ENCODE data around the gene EIF4EBP3. TPM values are rescaled to one million over a fixed set of nuclear protein-coding genes. Genes with fewer than 3 reads are reported as not detected.

Gene EIF4EBP3
- total and polyA plus RNA-seq, 4 donors = 5.2 to 69.5 (median 20.4) TPM

- WGBS, 2 donors = 1% methylated on average over 45 to 46 of the region's 46 CpGs
- H3K27me3 ChIP-seq (ENCODE audit: control insufficient read depth in 3 of 3, insufficient read depth in 3 of 3, low read length in 2 of 3) = no peaks in the 10 kb centered on the region
- H3K9me3 ChIP-seq (ENCODE audit: control insufficient read depth in 4 of 4, insufficient read depth in 3 of 4, low read length in 3 of 4) = no peaks in the 10 kb centered on the region
- DNase-seq = peak; percentile 94 to 95 (median 94)
- H3K4me1 ChIP-seq (ENCODE audit: control insufficient read depth in 5 of 5, insufficient read depth in 5 of 5, low read length in 5 of 5) = peaks cover 1 to 17% (median 9%) of the 10 kb centered on the region in 5 donors
- peaks cover 0 to 15% (median 4%) of the 10 kb centered on the region in 4 donors for H3K36me3 ChIP-seq (ENCODE audit: control insufficient read depth in 4 of 4, insufficient read depth in 4 of 4, low read length in 4 of 4)
- peak; percentile 95 for ATAC-seq (ENCODE audit: insufficient read depth, low FRiP score)
- TF ChIP-seq, protein P1, sequence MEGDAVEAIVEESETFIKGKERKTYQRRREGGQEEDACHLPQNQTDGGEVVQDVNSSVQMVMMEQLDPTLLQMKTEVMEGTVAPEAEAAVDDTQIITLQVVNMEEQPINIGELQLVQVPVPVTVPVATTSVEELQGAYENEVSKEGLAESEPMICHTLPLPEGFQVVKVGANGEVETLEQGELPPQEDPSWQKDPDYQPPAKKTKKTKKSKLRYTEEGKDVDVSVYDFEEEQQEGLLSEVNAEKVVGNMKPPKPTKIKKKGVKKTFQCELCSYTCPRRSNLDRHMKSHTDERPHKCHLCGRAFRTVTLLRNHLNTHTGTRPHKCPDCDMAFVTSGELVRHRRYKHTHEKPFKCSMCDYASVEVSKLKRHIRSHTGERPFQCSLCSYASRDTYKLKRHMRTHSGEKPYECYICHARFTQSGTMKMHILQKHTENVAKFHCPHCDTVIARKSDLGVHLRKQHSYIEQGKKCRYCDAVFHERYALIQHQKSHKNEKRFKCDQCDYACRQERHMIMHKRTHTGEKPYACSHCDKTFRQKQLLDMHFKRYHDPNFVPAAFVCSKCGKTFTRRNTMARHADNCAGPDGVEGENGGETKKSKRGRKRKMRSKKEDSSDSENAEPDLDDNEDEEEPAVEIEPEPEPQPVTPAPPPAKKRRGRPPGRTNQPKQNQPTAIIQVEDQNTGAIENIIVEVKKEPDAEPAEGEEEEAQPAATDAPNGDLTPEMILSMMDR (IDR thresholded peaks at IDR 0.05; ENCODE audit: control extremely low read depth, extremely low read depth) = no peak
- peak within 1 kb of the TSS; percentile 45 to 72 for H3K9ac ChIP-seq (ENCODE audit: insufficient read depth in 1 of 2, low read length in 2 of 2)
- peak within 1 kb of the TSS; percentile 94 for H3K4me3 ChIP-seq
- H3K27ac ChIP-seq (ENCODE audit: low read depth in 1 of 2, low read length in 1 of 2) = peak within 1 kb of the TSS; percentile 97 to 99
Observed at GRCh38 chr5:140557136-140557805, 9.8 kb downstream of the EIF4EBP3 start, which contains the start of gene SRA1. Gene SRA1, minus strand, starts transcription at chr5:140557473. Its CDS starts 21 bp downstream, at chr5:140557452.

- no peak for DNase-seq
- TF ChIP-seq, protein P1 (IDR thresholded peaks at IDR 0.05; ENCODE audit: control extremely low read depth, extremely low read depth) = no peak
- peak overlapping the region in 1 of 2 donors; percentile 45 for H3K9ac ChIP-seq (ENCODE audit: insufficient read depth in 1 of 2, low read length in 2 of 2)
Observed at GRCh38 chr5:140557965-140558364, 10.5 kb downstream of the EIF4EBP3 start.

GRCh38 chr5:140558542-140558941, 11.1 kb downstream of the EIF4EBP3 start:
- Histone ChIP-seq H3K27ac (ENCODE audit: low read depth in 1 of 2, low read length in 1 of 2) (no peak overlapping the region), H3K9ac (ENCODE audit: insufficient read depth in 1 of 2, low read length in 2 of 2) (no peak overlapping the region), H3K9me3 (ENCODE audit: control insufficient read depth in 4 of 4, insufficient read depth in 3 of 4, low read length in 3 of 4) (no peaks in the 10 kb centered on the region), H3K27me3 (ENCODE audit: control insufficient read depth in 3 of 3, insufficient read depth in 3 of 3, low read length in 2 of 3) (no peaks in the 10 kb centered on the region), H3K4me3 (no peak overlapping the region), H3K4me1 (ENCODE audit: control insufficient read depth in 5 of 5, insufficient read depth in 5 of 5, low read length in 5 of 5) (peaks cover 5 to 21% (median 14%) of the 10 kb centered on the region in 5 donors), H3K36me3 (ENCODE audit: control insufficient read depth in 4 of 4, insufficient read depth in 4 of 4, low read length in 4 of 4) (peaks cover 0 to 15% (median 4%) of the 10 kb centered on the region in 4 donors)
- no peak for ATAC-seq (ENCODE audit: insufficient read depth, low FRiP score)
- 94 to 96% methylated on average over 9 of the region's 9 CpGs for WGBS, 2 donors
- no peak for DNase-seq
- TF ChIP-seq, protein P1 (IDR thresholded peaks at IDR 0.05; ENCODE audit: control extremely low read depth, extremely low read depth) = no peak

More at GRCh38 chr5:140557965-140558364, 10.5 kb downstream of the EIF4EBP3 start:
- Histone ChIP-seq H3K27ac (ENCODE audit: low read depth in 1 of 2, low read length in 1 of 2) (peak overlapping the region; percentile 97 to 99), H3K4me1 (ENCODE audit: control insufficient read depth in 5 of 5, insufficient read depth in 5 of 5, low read length in 5 of 5) (peaks cover 2 to 17% (median 9%) of the 10 kb centered on the region in 5 donors), H3K36me3 (ENCODE audit: control insufficient read depth in 4 of 4, insufficient read depth in 4 of 4, low read length in 4 of 4) (peaks cover 0 to 15% (median 4%) of the 10 kb centered on the region in 4 donors), H3K4me3 (no peak overlapping the region), H3K27me3 (ENCODE audit: control insufficient read depth in 3 of 3, insufficient read depth in 3 of 3, low read length in 2 of 3) (no peaks in the 10 kb centered on the region), H3K9me3 (ENCODE audit: control insufficient read depth in 4 of 4, insufficient read depth in 3 of 4, low read length in 3 of 4) (no peaks in the 10 kb centered on the region)
- 73 to 78% methylated on average over 3 of the region's 3 CpGs for WGBS, 2 donors
- no peak for ATAC-seq (ENCODE audit: insufficient read depth, low FRiP score)
